HG03039 (cell line): ENCODE data around the gene ZDHHC1.

Experiments used
- ATAC-seq: cut with Tn5 transposase; IDR thresholded peaks from one replicate; pipeline ENCODE4 v1.9.1; 2021; ENCODE audit warnings: mild to moderate bottlenecking, moderate library complexity; ENCODE audit not compliant: unreplicated experiment

The ZDHHC1 gene

DNA sequence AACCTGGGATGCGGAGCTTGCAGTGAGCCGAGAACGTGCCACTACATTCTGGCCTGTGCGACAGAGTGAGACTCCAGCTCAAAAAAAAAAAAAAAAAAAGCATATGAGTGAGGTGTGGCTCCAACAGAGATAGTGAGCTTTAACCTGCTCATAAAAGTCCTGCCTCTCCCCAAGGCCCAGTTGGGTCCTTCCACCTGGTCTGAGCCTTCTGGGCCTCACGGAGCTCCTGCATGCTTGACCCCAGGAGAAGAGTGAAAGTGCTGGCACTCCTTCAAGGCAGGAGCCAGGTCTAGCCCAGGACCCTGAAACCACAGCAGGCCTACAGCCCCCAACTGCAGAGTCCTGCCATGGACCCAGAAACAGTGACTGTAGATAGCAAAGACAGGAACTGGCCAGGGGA is 32.3 kb upstream of the ZDHHC1 start:
- ATAC-seq = no peak

DNA sequence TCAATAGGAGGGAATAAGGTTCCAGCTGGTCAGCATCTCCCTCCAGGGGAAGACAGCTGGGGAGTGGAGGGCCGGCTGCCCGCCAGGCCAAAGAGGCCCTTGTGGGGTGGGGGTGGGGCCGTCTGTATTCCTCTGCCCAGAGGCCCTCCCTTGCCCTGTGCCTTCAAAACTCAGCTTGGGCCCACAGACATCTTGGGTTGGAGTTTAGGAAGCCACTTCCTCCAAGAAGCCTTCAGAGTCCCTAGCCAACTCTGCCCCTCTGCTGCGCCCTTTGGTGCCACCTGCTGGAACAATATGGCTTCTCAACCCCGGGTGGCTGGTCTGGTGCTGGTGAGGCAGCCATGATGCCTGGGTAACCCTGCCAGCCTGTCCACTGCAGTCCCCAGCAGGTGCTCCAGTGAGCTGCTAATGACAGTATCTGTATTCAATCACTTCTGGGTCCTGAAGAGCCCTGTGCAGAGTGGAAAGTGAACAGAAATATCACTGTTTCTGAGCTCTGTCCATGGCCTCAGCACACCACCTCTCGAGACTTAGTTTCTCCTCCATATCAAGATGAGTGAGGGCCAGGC is 31.3 kb upstream of the ZDHHC1 start:
- no peak for ATAC-seq

DNA sequence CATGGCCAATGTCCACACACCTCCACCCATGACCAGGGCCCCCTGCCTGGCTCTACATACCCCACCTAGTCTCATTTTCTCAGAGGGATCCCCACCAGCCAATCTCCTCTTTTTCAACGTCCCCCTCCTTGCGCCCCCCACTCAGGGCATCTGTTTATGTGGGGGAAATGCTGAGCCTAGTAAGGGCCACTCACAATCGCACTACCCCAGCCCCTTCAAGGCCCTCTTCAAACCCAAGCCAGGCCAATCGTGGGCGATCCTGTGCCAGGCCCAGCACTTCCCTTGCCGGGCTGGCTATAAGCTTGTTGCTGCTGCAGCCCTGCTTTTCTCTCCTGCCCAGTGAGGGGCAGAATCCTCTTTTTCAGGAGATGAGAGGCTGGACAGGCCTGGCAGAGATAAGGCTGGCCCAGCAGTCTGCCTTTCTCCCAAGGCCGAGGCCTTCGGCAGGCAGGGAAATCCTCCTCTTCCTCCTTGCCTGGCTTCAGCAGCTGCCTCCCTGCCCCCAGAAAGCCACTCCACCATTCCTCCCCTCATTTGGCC is 30.8 kb upstream of the ZDHHC1 start:
- ATAC-seq = no peak

DNA sequence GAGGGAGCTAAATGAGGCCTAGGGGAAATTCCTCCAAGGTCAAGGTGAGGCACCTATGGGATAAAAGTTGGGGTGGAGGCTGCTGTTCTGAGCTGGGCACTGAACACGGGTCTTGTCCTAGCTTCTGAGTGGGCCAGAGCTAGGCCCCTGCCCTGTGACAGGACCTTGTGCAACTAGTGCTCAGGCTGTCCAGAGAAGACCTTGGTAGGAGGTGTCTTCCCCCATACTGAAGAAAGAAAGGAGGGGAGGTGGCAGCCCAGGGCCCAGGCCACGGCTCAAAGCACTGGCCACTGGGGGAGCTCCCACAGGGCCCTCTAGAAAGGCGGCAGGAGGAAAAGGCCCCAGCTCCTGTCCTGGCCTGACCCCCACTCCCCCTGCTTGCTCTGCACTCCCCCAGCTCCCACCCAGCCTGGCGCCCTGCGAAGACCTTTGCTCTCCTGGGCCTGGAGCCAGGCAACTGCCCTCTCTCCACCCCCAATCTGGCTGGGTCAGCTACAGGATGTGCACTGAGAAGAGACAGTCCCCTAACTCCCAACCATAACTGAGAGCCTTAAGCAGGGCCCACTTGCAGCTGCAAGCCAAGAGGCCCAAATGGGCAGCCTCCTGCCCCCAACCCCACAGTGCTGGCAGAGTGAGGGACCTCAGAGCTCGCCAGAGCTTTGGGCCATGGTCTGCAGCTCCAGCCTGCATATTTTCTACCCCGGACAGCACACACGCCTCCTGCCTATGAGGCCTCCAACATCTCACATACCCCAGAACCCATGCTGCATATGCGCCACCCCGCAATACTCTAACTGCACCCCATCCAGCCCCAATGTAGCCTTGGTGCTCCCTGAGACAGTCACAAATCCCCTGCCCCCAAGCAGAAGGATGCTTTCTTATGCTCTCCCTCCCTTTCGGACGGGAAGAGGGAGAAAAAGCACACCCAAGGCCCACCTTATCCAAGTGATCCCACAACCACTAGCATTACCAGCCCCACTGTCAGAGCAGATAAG is 29.9 kb upstream of the ZDHHC1 start:
- no peak for ATAC-seq

DNA sequence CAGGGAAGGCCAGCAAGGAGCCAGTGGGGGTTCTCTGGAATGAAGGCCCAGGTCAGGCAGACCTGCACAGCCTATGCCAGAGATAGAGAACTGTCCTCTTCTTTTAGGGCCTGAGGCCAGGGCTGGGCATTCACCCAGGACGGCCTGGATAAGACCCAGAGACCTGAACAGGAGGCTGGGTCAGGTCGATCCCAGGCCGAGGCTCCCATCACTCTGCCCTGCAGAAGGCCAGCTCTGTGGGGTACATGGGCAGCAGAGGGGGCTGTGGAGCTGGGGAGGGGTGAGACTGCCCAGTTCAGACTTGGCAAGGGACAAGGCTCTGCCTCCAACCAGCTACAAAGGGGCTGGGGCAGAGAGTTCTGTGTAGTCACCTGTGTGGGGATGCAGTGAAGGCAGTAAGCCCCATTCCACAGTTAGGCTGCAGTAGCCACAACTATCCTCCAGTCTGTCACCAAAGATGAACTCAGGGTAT is 29.2 kb upstream of the ZDHHC1 start:
- ATAC-seq = no peak

DNA sequence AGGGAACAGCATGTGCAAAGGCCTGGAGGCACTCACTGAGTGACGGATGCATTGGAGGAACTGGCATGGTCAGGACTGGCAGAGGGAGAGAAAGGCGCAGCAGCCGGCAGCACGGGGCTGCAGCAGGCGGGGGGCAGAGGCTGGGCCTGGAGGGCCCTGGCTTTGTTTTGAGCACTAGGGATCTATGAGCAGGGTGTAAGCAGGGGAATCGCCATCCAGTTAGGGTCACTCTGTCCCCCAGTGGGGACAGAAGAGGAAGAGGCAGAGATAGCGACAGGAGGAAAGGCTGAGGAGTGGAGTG is 28.8 kb upstream of the ZDHHC1 start:
- ATAC-seq = no peak

DNA sequence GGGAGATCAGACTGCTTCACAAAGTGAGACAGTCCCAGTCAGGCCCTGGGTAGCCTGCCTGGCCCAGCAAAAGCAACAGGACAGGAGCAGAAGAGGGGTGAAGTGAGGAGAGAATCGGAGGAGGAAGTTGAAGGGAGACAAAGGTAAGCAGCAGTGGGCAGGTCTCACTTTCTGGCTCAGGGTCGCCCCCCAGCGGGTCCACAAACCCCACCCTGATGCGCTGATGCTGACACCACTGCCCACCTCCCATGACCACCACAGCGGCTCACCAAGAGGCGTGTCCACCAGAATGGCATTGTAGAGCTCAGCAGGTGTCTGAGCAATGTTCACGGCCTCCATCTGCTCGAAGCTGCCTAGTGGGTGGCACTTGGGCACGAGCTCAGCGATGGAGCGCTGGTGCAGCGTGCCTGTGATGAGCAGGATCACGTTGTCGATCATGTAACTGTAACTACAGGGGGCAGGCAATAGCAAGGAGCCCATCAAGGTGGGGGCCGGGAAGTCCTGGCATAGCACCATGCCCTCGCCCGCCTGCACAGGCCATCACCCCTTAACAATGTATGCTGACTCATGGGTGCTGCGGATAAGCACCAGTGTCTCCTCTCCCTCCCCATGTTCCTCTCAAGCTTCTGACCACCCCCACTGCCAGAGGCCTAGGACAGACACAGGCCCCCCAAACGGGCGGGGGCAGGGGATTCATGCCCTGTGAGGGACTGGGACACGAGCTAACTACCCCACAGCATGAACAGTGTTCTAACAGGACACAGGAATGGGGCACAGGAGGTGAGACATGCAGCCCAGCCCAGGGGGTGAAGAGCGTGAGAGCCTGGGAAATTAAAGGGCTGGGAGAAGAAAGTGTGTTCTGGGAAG is 28.2 kb upstream of the ZDHHC1 start:
- ATAC-seq = no peak

DNA sequence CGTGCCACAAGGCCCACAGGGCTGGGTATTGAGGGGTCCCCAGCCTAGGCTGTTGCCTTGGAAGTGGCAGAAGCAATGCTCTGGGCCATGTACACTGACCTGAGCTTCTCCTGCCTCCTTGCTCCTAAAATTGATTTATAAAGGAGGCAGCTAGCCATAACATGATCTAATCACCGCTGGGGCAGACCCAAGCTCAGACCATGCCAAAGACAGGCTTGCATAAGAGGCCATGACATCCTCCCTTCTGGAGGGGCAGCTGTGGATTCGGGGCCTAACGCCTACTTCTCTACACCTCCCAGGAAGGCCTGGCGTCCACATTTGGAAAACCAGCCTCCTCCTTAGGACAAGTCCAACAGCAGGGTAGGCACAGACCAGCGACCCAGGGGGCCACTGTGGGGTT is 27.0 kb upstream of the ZDHHC1 start:
- no peak for ATAC-seq

DNA sequence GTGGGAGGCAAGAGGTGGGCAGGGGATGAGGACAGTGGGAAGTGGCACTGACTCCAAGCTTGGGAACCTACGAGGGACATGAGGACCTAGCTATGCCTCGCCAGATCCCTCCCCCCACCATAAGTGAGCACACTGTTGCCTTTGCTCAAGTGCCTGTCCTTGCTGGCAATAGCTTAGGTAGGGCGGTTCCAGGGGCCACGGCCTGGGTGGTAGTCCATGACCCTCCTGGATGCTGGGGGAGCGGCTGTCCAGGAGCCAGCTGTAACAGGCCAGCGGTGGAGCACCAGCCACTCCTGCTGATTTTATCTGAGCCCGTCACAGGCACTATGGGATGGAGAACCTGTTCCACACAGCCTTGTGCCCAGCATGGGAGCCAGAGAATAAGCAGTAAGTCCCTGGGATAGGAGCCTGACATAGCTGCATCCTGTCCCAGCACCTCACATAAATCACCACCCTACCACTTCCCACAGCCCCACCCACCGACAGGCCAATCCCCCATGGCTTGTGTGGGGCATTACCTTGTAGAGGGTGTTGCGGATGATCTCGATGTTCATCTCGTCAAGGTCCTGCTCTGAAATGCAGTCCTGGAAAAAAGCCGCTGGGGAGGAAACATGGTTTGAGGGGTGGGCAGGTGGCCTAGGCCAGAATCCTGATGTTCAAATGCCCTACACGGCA is 26.4 kb upstream of the ZDHHC1 start:
- no peak for ATAC-seq

DNA sequence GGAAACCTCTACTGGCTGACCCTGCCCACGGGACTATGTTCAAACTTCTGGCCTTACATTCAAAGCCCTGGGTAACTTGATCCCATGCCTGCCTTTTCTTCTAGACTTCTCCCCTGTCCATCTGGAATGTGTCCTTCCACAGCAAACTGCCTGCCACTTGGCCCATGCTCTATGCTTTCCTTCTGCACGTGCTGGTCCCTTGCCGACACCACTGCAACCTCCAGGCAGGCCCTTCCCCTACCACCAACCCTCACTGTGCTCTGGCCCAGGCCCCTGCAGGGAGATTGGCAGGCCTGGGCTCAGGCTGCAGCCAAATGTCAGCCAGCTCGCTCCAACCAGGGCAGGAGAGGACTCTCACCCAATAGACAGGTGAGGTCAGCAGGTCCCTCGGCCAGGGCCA is 25.6 kb upstream of the ZDHHC1 start:
- ATAC-seq = no peak

DNA sequence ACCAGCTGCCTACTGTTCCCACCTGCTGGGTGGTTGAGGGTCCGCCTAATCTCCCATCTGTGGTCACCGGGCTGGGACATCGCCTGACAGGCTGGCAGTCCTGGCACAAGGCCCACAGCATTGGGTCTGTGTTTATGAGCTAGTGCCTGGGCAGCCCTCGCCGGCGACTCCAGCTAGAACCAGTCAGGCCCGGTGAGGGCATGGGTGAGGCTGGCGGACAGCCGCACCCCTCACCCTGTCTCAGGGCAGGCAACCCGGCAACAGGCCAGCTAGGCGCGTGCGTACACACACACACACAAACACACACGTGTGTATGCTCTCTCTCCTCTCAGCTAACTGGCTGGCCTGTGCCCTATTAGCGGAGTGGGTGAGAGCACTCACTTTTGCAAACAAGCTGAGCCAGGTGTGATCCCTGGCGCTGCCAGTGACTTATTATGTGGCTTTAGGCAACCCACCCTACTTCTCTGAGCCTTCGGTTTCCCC is 25.0 kb upstream of the ZDHHC1 start:
- no peak for ATAC-seq

DNA sequence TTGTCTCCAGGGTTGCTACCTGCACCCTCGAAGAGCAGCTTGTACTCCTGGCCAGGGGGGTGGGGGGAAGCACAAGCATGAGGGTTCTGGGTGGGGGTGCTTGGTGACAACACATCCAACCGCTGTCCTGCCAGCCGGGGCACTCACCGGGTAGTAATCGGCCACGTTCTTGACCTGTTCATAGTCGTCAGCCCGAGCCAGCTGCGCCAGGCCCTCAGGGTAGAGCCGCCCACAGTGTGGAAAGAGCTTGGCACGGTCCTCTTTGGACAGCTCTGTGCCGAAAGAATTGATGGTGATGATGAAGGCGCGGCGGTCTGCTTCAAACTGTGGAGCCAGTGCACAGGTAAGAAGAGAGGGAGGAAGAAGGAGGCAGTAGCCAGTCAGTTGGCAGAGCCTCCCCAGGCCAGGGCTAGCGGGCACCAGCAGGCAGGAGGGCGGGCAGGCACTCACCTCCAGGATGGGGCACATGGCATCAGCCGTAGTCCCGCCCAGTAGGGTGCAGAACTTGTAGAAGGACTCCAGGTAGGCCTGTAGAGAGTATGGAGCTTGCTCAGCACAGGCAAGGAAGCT is 22.6 kb upstream of the ZDHHC1 start:
- ATAC-seq = no peak

DNA sequence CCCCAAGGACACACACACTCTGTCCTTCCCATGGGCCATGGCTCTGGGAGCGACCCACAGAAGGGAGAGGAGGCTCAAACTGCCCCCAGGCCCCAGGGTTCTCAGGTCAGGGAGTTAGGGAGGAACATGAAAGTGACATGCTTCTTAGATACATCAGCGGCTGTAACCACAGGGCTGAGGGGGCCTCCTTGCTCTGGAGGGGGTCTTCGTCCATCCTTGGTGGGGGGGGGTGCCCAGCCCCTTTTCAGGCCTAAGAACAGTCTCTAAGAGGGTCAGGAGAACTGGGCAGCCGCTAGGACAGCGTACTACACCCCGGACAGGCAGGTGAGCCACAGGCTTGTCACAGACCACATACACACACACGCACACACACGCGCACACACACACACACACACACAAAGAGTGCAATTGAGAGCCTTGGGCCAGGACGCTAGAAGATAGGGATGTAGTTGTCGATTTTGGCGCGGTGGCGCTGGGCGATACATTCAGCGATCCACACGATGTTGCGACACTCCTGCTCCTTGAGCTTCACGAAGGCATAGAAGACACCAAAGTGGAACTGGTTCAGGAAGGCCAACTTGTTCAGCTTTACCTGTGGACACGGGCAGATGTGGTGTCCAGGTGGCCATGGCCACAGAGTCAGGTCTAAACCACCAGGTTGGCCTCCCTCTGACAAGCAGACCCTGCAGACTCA is 22.0 kb upstream of the ZDHHC1 start:
- no peak for ATAC-seq

DNA sequence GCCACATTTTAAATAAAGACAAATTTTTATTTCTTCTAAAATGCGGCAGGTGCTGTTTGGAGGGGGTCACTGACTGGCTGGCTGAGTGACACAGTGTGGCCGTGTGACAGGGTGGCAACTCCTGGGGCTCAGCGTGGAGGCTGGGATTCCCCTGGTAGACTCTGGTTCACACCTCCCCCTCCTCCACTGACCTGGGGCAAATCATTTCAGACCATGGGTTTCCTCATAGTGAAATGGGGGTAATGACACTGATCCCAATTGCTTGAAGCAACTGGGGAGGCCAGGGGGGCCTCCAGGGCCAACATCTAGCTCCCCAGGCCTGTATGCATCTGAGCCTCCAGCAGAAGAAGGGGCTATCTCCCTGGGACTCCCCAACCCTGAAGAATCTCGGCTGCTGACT is 21.2 kb upstream of the ZDHHC1 start:
- ATAC-seq = no peak

DNA sequence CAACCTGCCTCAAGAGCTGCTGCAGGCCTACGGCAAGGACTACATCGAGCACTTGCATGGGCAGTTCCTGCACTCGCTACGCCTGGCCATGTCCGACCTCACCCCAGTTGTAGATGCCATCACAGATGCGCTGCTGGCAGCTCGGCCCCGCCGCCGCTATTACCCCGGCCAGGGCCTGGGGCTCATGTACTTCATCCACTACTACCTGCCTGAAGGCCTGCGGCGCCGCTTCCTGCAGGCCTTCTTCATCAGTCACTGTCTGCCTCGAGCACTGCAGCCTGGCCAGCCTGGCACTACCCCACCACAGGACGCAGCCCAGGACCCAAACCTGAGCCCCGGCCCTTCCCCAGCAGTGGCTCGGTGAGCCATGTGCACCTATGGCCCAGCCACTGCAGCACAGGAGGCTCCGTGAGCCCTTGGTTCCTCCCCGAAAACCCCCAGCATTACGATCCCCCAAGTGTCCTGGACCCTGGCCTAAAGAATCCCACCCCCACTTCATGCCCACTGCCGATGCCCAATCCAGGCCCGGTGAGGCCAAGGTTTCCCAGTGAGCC is 20.4 kb upstream of the ZDHHC1 start:
- no peak for ATAC-seq

DNA sequence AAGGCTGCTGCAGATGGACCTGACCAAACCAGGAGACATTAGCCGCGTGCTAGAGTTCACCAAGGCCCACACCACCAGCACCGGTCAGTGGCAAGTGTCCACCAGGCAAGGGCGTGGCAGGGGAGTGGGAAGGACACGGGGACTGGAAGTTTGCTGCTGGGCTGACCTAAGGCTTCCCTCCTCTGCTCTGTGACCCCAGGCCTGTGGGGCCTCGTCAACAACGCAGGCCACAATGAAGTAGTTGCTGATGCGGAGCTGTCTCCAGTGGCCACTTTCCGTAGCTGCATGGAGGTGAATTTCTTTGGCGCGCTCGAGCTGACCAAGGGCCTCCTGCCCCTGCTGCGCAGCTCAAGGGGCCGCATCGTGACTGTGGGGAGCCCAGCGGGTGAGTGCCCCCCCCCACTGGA is 19.5 kb upstream of the ZDHHC1 start:
- ATAC-seq = no peak

DNA sequence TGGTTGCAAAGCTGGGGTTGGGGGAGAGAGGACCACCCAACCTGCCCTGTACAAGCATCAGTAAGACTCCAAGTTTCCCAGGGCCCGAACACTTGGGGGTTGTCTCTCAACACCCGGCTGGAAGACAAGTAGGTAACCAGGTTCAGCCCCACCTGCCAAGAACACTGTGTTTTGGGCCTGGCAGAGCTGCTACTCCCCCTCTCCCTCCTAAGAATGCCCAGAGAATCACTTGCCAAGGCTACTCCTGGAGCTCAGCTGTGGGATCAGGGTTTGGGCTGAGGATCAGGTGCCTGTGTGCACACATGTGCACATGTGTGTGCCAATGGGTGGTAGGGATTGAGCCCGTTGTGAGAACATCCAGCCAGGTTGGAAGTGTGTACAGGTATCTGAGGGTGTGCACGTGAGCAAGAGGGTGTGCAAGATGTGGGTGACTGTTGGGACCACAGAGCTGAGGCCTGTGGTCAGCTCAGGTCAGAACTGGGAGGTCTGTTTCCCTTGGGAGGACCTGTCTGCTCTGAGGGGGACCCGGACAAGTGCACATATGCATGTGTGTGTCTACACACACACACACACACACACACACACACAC is 16.9 kb upstream of the ZDHHC1 start:
- ATAC-seq = no peak

DNA sequence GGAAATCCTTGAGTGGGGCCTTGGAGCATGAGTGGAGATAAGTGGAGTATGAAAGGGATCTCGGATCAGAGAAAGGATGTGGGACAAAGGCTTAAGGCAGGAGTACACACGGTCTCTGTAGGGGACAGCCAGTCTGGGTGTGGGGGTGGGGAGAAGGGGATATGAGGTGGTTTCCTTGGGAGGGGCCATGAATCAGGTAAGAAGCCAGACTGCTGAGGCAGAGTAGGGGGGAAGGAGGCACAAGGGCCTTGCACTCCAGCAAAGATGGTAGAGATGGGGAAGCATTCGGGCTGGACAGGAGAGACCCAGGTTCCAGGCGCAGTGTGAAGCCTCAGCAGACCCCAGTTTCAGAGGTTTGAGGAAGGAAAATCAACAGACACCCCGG is 16.2 kb upstream of the ZDHHC1 start:
- no peak for ATAC-seq
